Kidney tubule cell (primary cell): ENCODE data around the gene MAN1B1.

ENCODE experiments used
- DNase-seq: peaks from one replicate; pipeline ENCODE4 v3.0.0-alpha.2; 2018; ENCODE audit warnings: low spot score

The MAN1B1 gene

DNA sequence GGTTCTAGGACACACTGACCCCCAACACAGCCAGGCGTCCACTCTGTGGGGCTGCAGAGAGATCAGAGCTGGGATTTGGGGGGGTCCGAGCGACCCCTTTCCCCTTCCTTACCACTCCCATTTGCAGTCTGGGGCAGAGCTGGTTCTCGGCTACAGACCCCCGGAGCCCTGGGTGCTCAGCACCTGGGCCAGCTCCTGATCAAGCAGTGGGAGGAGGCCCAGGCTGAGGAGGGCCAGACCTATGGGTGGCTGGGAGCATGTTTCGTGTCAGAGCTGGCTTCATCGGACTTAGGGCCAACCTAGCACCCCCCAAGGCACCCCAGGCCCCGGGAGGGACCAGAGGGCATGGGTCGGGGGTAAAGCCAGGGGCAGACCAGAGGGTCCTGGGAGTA is 59.7 kb downstream of the MAN1B1 start:
- DNase-seq = no peak

GRCh38 chr9:137147091-137147792 is 60.5 kb downstream of the MAN1B1 start:
- DNase-seq = no peak

- no peak for DNase-seq
These were observed 61.0 kb downstream of the MAN1B1 start for GRCh38 chr9:137147793-137148160.

- DNase-seq = no peak
These were observed 61.5 kb downstream of the MAN1B1 start for GRCh38 chr9:137148242-137148641.

DNA sequence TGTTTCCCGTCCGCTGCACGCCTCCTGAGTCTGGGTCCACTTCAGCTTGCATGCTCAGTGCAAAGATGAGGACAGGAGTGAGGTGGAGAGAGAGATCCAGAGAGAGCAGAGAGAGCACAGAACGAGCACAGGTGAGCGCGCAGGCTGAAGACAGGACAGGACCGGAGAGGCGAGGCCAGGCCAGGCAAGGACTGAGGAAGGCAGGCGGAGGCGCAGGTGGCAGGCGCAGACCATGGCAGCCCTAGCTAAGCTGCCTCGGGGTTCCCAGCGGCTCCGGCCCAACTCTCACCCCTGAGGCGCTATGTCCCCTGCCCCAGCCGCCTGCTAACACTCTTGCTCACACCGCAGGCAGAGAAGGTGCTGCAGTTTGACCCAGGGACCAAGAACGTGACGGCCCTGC is 61.9 kb downstream of the MAN1B1 start:
- no peak for DNase-seq

DNA sequence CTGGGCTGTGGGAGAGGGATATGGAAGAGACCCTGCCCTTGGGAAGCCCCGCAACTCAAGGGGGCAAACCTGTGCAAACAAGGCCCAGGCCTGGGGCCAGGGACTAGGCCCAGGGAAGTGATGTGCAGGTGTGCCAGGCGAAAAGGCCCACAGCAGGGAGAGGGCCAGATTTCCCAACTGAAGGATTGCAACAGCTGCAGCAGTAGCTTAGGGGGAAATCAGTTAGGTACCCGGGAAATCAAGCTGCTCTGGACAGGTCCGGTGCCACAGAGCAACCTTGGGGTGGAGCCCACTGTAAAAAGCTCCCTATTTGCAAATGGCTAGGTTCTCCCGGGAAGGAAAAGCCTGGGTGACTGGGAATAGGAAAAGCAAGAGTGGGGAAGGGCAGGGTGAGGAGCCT is 62.6 kb downstream of the MAN1B1 start:
- no peak for DNase-seq

GRCh38 chr9:137149942-137150616 is 63.3 kb downstream of the MAN1B1 start:
- no peak for DNase-seq

- DNase-seq = peak; percentile 43
These were observed 64.1 kb downstream of the MAN1B1 start for GRCh38 chr9:137150617-137151457.

DNA sequence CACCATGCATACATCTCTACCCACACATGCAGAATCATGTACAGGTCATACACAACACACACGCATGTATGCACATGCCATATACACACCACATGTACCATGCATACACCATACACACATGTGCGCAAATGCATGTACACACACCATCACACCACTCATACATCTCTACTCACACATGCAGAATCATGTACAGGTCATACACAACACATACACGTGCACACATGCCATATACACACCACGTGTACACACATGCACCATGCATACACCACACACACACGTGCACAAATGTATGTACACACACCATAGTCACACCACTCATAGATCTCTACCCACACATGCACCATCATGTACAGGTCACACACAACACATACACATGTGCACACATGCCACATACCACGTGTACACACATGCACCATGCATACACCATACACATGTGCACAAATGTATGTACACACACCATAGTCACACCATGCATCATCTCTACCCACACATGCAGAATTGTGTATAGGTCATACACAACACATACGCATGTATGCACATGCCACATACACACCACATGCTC is 66.1 kb downstream of the MAN1B1 start:
- no peak for DNase-seq

- peak; percentile 22 for DNase-seq
These were observed 70.0 kb downstream of the MAN1B1 start for GRCh38 chr9:137156567-137157375.

- DNase-seq = no peak
These were observed 71.0 kb downstream of the MAN1B1 start for GRCh38 chr9:137157618-137158415.

- no peak for DNase-seq
These were observed 71.8 kb downstream of the MAN1B1 start for GRCh38 chr9:137158625-137159024.
